C4-2B (cell line): ENCODE results near the gene SMKR1.

Source experiments
- H3K27ac ChIP-seq: fragments of 450-650 bp; 2 replicates; pipeline ENCODE4 v1.5.1; 2017
- CTCF ChIP-seq: fragments of 450-650 bp; conservative IDR thresholded peaks from 2 replicates; pipeline ENCODE4 v1.5.1; 2017; ENCODE audit warnings: mild to moderate bottlenecking
- ZFX ChIP-seq: fragments of 450-650 bp; IDR thresholded peaks from 2 replicates; pipeline ENCODE4 v1.6.1; 2017

SMKR1 gene

DNA sequence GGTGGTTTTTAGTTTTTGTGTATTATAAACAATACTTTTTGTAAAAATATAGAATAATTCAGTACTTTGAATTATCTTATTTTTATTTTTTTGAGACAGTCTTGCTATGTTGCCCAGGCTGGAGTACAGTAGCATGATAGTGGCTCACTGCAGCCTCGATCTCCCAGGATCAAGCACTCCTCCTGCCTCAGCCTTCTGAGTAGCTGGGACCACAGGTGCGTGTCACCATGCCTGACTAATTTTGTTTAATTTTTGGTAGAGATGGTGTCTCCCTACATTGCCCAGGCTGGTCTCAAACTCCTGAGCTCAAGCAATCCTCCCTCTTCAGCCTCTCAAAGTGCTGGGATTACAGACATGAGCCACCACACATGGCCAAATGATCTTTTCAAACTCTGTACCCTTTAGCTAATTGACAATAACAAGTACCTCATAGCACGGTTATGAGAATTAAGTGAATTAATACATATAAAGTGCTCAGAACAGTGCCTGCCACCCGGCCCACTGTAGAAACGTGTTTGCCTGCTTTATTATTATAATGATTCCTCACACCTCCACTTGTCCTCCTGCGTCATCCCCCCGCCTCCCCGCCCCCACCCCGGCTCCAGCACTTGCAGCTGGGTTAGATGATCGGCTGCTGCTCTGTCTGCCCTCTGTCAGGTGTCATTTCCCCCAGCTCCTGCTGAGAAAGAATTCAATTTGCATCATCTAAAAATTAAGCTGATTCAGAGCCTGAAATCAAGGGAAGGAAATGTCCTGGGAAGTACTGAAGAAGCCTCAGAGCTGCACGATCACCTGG lies 55.6 kb downstream of the SMKR1 start:
- TF ChIP-seq CTCF: no peak
- H3K27ac ChIP-seq: no peak overlapping the region

DNA sequence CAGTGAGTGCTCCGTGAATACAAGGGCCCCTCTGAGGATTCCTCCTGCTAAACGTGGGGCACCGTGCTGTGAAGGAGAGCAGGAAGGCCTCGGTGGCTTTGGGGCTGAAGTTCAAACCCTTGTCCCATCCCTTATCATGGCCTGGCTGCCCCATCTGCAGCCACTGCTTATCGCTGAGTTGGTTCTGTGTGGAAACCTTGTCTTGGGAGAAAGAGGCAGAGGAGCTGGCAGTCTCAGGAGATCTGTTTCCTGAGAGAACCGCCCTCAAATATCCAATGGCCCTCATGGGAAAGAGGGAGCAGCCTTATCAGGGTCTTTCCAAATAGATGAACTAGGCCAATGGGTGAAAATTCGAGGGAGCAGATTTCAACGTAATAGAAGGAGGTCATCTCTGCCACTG lies 57.2 kb downstream of the SMKR1 start:
- TF ChIP-seq ZFX (no peak), CTCF (no peak)
- no peak overlapping the region for H3K27ac ChIP-seq

GRCh38 chr7:129560831-129561230 lies 58.5 kb downstream of the SMKR1 start:
- TF ChIP-seq CTCF (no peak), ZFX (no peak)
- H3K27ac ChIP-seq: no peak overlapping the region

DNA sequence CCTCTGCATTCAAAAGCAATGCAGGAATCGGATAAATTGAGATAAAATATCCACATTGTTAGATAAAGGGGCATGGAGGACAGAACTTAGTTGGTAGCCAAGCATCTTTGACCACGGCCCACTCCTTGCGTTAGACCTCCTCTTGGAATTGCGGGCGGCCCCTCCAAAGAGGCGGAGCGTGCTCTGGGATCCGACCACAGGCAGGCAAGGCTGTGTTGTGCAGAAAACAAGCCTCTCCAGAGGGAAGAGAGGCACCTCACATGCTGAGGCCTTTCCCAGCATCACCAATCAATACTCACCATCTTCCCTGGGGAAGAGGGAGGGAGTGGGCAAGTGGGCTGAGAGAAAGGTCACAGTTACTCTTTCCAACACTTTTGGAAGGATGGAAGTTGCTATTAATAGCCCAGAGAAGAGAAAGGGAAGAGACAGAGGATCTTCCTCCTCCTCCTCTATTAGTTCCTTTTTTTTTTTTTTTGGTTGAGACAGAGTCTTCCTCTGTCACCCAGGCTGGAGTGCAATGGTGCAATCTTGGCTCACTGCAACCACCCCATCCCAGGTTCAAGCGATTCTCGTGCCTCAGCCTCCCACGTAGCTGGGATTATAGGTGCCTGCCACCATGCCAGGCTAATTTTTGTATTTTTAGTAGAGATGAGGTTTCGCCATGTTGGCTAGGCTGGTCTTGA lies 59.5 kb downstream of the SMKR1 start:
- H3K27ac ChIP-seq: no peak overlapping the region
- TF ChIP-seq CTCF (no peak), ZFX (no peak)
